NT2/D1 (cell line): ENCODE measurements around the gene BDKRB2.
A peak's percentile ranks its signal among the peaks of the same experiment; 100 is the strongest.

Experiments
- DNase-seq: peaks from one replicate; pipeline ENCODE4 v3.0.0-alpha.2; 2011; ENCODE audit warnings: low read depth, low spot score
- H3K27me3 ChIP-seq: 2 replicates; pipeline ENCODE4 v1.6.0; 2011; ENCODE audit warnings: mild to moderate bottlenecking; ENCODE audit not compliant: insufficient read length, insufficient read depth
- H3K36me3 ChIP-seq: 2 replicates; pipeline ENCODE4 v1.6.1; 2011; ENCODE audit warnings: mild to moderate bottlenecking, low read length, mixed read lengths; ENCODE audit not compliant: insufficient read depth, insufficient read length
- H3K4me1 ChIP-seq: 2 replicates; pipeline ENCODE4 v1.5.1; 2011; ENCODE audit not compliant: insufficient read depth, insufficient read length
- H3K4me3 ChIP-seq: 2 replicates; pipeline ENCODE4 v1.5.1; 2011; ENCODE audit warnings: low read depth; ENCODE audit not compliant: insufficient read length
- H3K9ac ChIP-seq: 2 replicates; pipeline ENCODE4 v1.6.0; 2011; ENCODE audit warnings: low read depth; ENCODE audit not compliant: insufficient read length
- H3K9me3 ChIP-seq: 2 replicates; pipeline ENCODE4 v1.5.1; 2011; ENCODE audit warnings: mild to moderate bottlenecking, low read length; ENCODE audit not compliant: insufficient read depth
- SUZ12 ChIP-seq: IDR thresholded peaks from 2 replicates; pipeline ENCODE4 v1.6.1; 2011; ENCODE audit not compliant: insufficient read length, insufficient read depth; ENCODE audit errors: extremely low read depth
- YY1 ChIP-seq: IDR thresholded peaks from 2 replicates; pipeline ENCODE4 v1.6.1; 2011; ENCODE audit not compliant: insufficient read length, insufficient read depth
- ZNF274 ChIP-seq: IDR thresholded peaks from 2 replicates; pipeline ENCODE4 v1.6.1; 2011; ENCODE audit warnings: mild to moderate bottlenecking, low read depth, low read length

Gene BDKRB2

GRCh38 chr14:96205059-96205977, 679 bp downstream of the BDKRB2 start:
- DNase-seq = no peak
- H3K27me3 ChIP-seq = peaks cover 7% of the 10 kb centered on the region
- peak overlapping the region; percentile 70 for H3K9ac ChIP-seq

GRCh38 chr14:96205978-96206360, 1.3 kb downstream of the BDKRB2 start:
- Histone ChIP-seq H3K9me3 (no peaks in the 10 kb centered on the region; the same call in 1 of the 2 replicates), H3K27me3 (peaks cover 7% of the 10 kb centered on the region)

More at GRCh38 chr14:96205059-96205977, 679 bp downstream of the BDKRB2 start:
- Histone ChIP-seq H3K9me3 (no peaks in the 10 kb centered on the region), H3K4me3 (peak overlapping the region; percentile 41), H3K36me3 (no peaks in the 10 kb centered on the region), H3K4me1 (peaks cover 2% of the 10 kb centered on the region)
- TF ChIP-seq YY1 = no peak
- TF ChIP-seq SUZ12 = no peak
- TF ChIP-seq ZNF274 = no peak

GRCh38 chr14:96206461-96206860, 1.8 kb downstream of the BDKRB2 start:
- H3K9me3 ChIP-seq = no peaks in the 10 kb centered on the region; the same call in 1 of the 2 replicates
- no peak for DNase-seq
- peaks cover 2% of the 10 kb centered on the region for H3K4me1 ChIP-seq
- peaks cover 7% of the 10 kb centered on the region for H3K27me3 ChIP-seq
- no peak overlapping the region for H3K4me3 ChIP-seq
- no peak for TF ChIP-seq ZNF274
- TF ChIP-seq YY1 = no peak
- no peak for TF ChIP-seq SUZ12
- no peaks in the 10 kb centered on the region for H3K36me3 ChIP-seq
- no peak overlapping the region for H3K9ac ChIP-seq

More at GRCh38 chr14:96205978-96206360, 1.3 kb downstream of the BDKRB2 start:
- peak overlapping the region; percentile 32 for H3K9ac ChIP-seq
- no peaks in the 10 kb centered on the region for H3K36me3 ChIP-seq
- TF ChIP-seq YY1 (no peak), SUZ12 (no peak), ZNF274 (no peak)
- H3K4me1 ChIP-seq = peaks cover 2% of the 10 kb centered on the region
- H3K4me3 ChIP-seq = no peak overlapping the region
- DNase-seq = no peak

- no peak for DNase-seq
- no peak for TF ChIP-seq ZNF274
- TF ChIP-seq YY1 = no peak
- no peak for TF ChIP-seq SUZ12
- Histone ChIP-seq H3K4me1 (peaks cover 2% of the 10 kb centered on the region), H3K4me3 (no peak overlapping the region), H3K27me3 (peaks cover 7% of the 10 kb centered on the region), H3K9me3 (peaks cover 9% of the 10 kb centered on the region; the same call in 1 of the 2 replicates), H3K36me3 (no peaks in the 10 kb centered on the region), H3K9ac (no peak overlapping the region)
These were observed 3.0 kb downstream of the BDKRB2 start for GRCh38 chr14:96207686-96208085.

GRCh38 chr14:96208739-96209138, 4.1 kb downstream of the BDKRB2 start:
- H3K9ac ChIP-seq = no peak overlapping the region
- TF ChIP-seq SUZ12 (no peak), ZNF274 (no peak), YY1 (no peak)
- DNase-seq = no peak
- peaks cover 2% of the 10 kb centered on the region for H3K4me1 ChIP-seq
- H3K36me3 ChIP-seq = no peaks in the 10 kb centered on the region
- H3K9me3 ChIP-seq = peaks cover 9% of the 10 kb centered on the region; the same call in 1 of the 2 replicates
- H3K4me3 ChIP-seq = no peak overlapping the region
- peaks cover 2% of the 10 kb centered on the region for H3K27me3 ChIP-seq

GRCh38 chr14:96212140-96212539, 7.5 kb downstream of the BDKRB2 start:
- TF ChIP-seq SUZ12 = no peak
- H3K4me3 ChIP-seq = no peak overlapping the region
- peaks cover 9% of the 10 kb centered on the region; the same call in 1 of the 2 replicates for H3K9me3 ChIP-seq
- no peak overlapping the region for H3K9ac ChIP-seq
- no peaks in the 10 kb centered on the region for H3K36me3 ChIP-seq
- DNase-seq = no peak
- no peaks in the 10 kb centered on the region for H3K4me1 ChIP-seq
- H3K27me3 ChIP-seq = no peaks in the 10 kb centered on the region

GRCh38 chr14:96212896-96213295, 8.3 kb downstream of the BDKRB2 start:
- Histone ChIP-seq H3K4me3 (no peak overlapping the region), H3K4me1 (no peaks in the 10 kb centered on the region), H3K9ac (no peak overlapping the region), H3K27me3 (no peaks in the 10 kb centered on the region), H3K36me3 (no peaks in the 10 kb centered on the region), H3K9me3 (peaks cover 9% of the 10 kb centered on the region; the same call in 1 of the 2 replicates)
- no peak for TF ChIP-seq ZNF274
- TF ChIP-seq YY1 = no peak
- no peak for TF ChIP-seq SUZ12
- DNase-seq = no peak
